SK-N-MC (cell line): ENCODE data around the gene CTSZ.

Experiments used
- EZH2 ChIP-seq: fragments of 200-600 bp; sonication (generic); IDR thresholded peaks from one replicate; pipeline ENCODE4 v1.6.1; 2017; ENCODE audit warnings: antibody characterized with exemption
- FOXP2 ChIP-seq: optimal IDR thresholded peaks from 2 replicates; pipeline ENCODE3; 2011; ENCODE audit warnings: mild to moderate bottlenecking, moderate library complexity; ENCODE audit not compliant: insufficient read depth; ENCODE audit errors: extremely low read length, control extremely low read depth
- POLR2AphosphoS5 ChIP-seq: IDR thresholded peaks from 2 replicates; pipeline ENCODE4 v1.6.1; 2012; ENCODE audit warnings: mild to moderate bottlenecking, low read depth, low read length, borderline replicate concordance

DNA sequence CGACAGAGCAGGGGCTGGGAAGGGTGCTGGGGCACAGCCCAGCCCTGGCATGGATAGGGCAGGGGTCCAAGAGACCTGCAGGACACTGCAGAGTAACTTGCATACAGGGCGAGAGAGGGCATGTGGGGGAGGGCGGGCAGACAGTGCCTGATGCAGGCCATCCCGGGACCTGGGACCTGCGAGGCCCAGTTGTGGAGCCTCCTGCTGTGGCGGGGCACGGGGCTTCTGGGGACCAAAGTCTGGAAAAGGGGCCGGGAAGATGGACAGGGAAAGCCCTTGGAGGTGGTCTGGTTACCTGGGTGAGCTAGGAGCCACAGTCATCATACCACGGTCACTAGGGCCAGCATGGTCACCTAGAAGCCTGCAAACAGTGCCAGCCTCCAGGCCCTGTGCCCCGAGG lies 11.8 kb upstream of the CTSZ start:
- TF ChIP-seq POLR2AphosphoS5 = no peak
- no peak for TF ChIP-seq FOXP2
- no peak for TF ChIP-seq EZH2
